ENCODE data around the gene MSLN. TPM values are rescaled to one million over a fixed set of nuclear protein-coding genes. Genes with fewer than 3 reads are reported as not detected.
"Not testable (repeated sequence)": the region's sequence is repeated elsewhere in the genome, so short reads cannot be mapped to it uniquely, and the experiment has no call there.

The MSLN gene
- total RNA-seq, 1 donor from 2014 or later: 1.0 TPM

- H3K4me3 ChIP-seq (ENCODE audit: low read length in 3 of 3): no peak overlapping the region
- H3K9me3 ChIP-seq (ENCODE audit: control insufficient read depth in 3 of 3, low read length in 3 of 3): no peaks in the 10 kb centered on the region
- H3K9ac ChIP-seq (ENCODE audit: low read depth in 1 of 3, low read length in 3 of 3): no peak overlapping the region
- H3K4me1 ChIP-seq (ENCODE audit: control insufficient read depth in 3 of 3, insufficient read depth in 3 of 3, low read length in 3 of 3): peaks cover 8 to 9% (median 9%) of the 10 kb centered on the region in 3 donors
- no peak overlapping the region for H3K27ac ChIP-seq (ENCODE audit: low read depth, low read length)
- H3K36me3 ChIP-seq (ENCODE audit: control insufficient read depth in 3 of 3, insufficient read depth in 3 of 3, low read length in 3 of 3): peaks cover 58 to 61% (median 60%) of the 10 kb centered on the region in 3 donors
- H3K27me3 ChIP-seq (ENCODE audit: control insufficient read depth in 3 of 3, insufficient read depth in 3 of 3, low read length in 3 of 3): no peaks in the 10 kb centered on the region
Observed at GRCh38 chr16:734981-735881, 25.3 kb upstream of the MSLN start.

- Histone ChIP-seq H3K36me3 (ENCODE audit: control insufficient read depth in 3 of 3, insufficient read depth in 3 of 3, low read length in 3 of 3) (peaks cover 58 to 61% (median 59%) of the 10 kb centered on the region in 3 donors), H3K9me3 (ENCODE audit: control insufficient read depth in 3 of 3, low read length in 3 of 3) (no peaks in the 10 kb centered on the region), H3K27ac (ENCODE audit: low read depth, low read length) (no peak overlapping the region), H3K4me3 (ENCODE audit: low read length in 3 of 3) (no peak overlapping the region), H3K27me3 (ENCODE audit: control insufficient read depth in 3 of 3, insufficient read depth in 3 of 3, low read length in 3 of 3) (no peaks in the 10 kb centered on the region), H3K9ac (ENCODE audit: low read depth in 1 of 3, low read length in 3 of 3) (no peak overlapping the region), H3K4me1 (ENCODE audit: control insufficient read depth in 3 of 3, insufficient read depth in 3 of 3, low read length in 3 of 3) (peaks cover 10 to 12% (median 10%) of the 10 kb centered on the region in 3 donors)
Observed at GRCh38 chr16:735982-736453, 24.5 kb upstream of the MSLN start.

- H3K36me3 ChIP-seq (ENCODE audit: control insufficient read depth in 3 of 3, insufficient read depth in 3 of 3, low read length in 3 of 3): peaks cover 53 to 58% (median 55%) of the 10 kb centered on the region in 3 donors
Observed at GRCh38 chr16:736936-737481, 23.5 kb upstream of the MSLN start.

GRCh38 chr16:739560-740458 lies 20.7 kb upstream of the MSLN start:
- no peaks in the 10 kb centered on the region for H3K9me3 ChIP-seq (ENCODE audit: control insufficient read depth in 3 of 3, low read length in 3 of 3)
- H3K4me3 ChIP-seq (ENCODE audit: low read length in 3 of 3): peak overlapping the region; percentile 72 to 86 (median 81)
- peak overlapping the region; percentile 83 to 92 (median 88) for H3K9ac ChIP-seq (ENCODE audit: low read depth in 1 of 3, low read length in 3 of 3)
- no peak overlapping the region for H3K27ac ChIP-seq (ENCODE audit: low read depth, low read length)
- peaks cover 0 to 15% (median 4%) of the 10 kb centered on the region in 3 donors for H3K27me3 ChIP-seq (ENCODE audit: control insufficient read depth in 3 of 3, insufficient read depth in 3 of 3, low read length in 3 of 3)
- peaks cover 13 to 16% (median 14%) of the 10 kb centered on the region in 3 donors for H3K4me1 ChIP-seq (ENCODE audit: control insufficient read depth in 3 of 3, insufficient read depth in 3 of 3, low read length in 3 of 3)
- H3K36me3 ChIP-seq (ENCODE audit: control insufficient read depth in 3 of 3, insufficient read depth in 3 of 3, low read length in 3 of 3): peaks cover 31 to 33% (median 33%) of the 10 kb centered on the region in 3 donors

More at GRCh38 chr16:736936-737481, 23.5 kb upstream of the MSLN start:
- Histone ChIP-seq H3K4me3 (ENCODE audit: low read length in 3 of 3) (no peak overlapping the region), H3K27me3 (ENCODE audit: control insufficient read depth in 3 of 3, insufficient read depth in 3 of 3, low read length in 3 of 3) (peaks cover 0 to under 1% (median 0%) of the 10 kb centered on the region in 3 donors), H3K9me3 (ENCODE audit: control insufficient read depth in 3 of 3, low read length in 3 of 3) (no peaks in the 10 kb centered on the region), H3K4me1 (ENCODE audit: control insufficient read depth in 3 of 3, insufficient read depth in 3 of 3, low read length in 3 of 3) (peaks cover 13 to 16% (median 14%) of the 10 kb centered on the region in 3 donors), H3K9ac (ENCODE audit: low read depth in 1 of 3, low read length in 3 of 3) (no peak overlapping the region), H3K27ac (ENCODE audit: low read depth, low read length) (no peak overlapping the region)

- H3K9ac ChIP-seq (ENCODE audit: low read depth in 1 of 3, low read length in 3 of 3): peak overlapping the region; percentile 83 to 92 (median 88)
- peaks cover 13 to 16% (median 14%) of the 10 kb centered on the region in 3 donors for H3K4me1 ChIP-seq (ENCODE audit: control insufficient read depth in 3 of 3, insufficient read depth in 3 of 3, low read length in 3 of 3)
- no peaks in the 10 kb centered on the region for H3K9me3 ChIP-seq (ENCODE audit: control insufficient read depth in 3 of 3, low read length in 3 of 3)
- peaks cover 25 to 27% (median 27%) of the 10 kb centered on the region in 3 donors for H3K36me3 ChIP-seq (ENCODE audit: control insufficient read depth in 3 of 3, insufficient read depth in 3 of 3, low read length in 3 of 3)
- H3K4me3 ChIP-seq (ENCODE audit: low read length in 3 of 3): peak overlapping the region; percentile 72 to 86 (median 81)
- H3K27ac ChIP-seq (ENCODE audit: low read depth, low read length): peak overlapping the region; percentile 47
- H3K27me3 ChIP-seq (ENCODE audit: control insufficient read depth in 3 of 3, insufficient read depth in 3 of 3, low read length in 3 of 3): peaks cover 0 to 15% (median 4%) of the 10 kb centered on the region in 3 donors
Observed at GRCh38 chr16:740459-740763, 20.1 kb upstream of the MSLN start.

- H3K27ac ChIP-seq (ENCODE audit: low read depth, low read length): peak within 1 kb of the TSS; percentile 47
- H3K27me3 ChIP-seq (ENCODE audit: control insufficient read depth in 3 of 3, insufficient read depth in 3 of 3, low read length in 3 of 3): peaks cover 0 to 15% (median 4%) of the 10 kb centered on the region in 3 donors
- H3K4me3 ChIP-seq (ENCODE audit: low read length in 3 of 3): peak within 1 kb of the TSS; percentile 72 to 86 (median 81)
Observed at GRCh38 chr16:740764-741505, 19.6 kb upstream of the MSLN start, which contains the start of gene CIAO3. CIAO3 (minus strand) TSS chr16:740997; CDS start chr16:740985, 12 bp downstream.

GRCh38 chr16:741986-742629 lies 18.4 kb upstream of the MSLN start:
- Histone ChIP-seq H3K36me3 (ENCODE audit: control insufficient read depth in 3 of 3, insufficient read depth in 3 of 3, low read length in 3 of 3) (peaks cover 10 to 15% (median 10%) of the 10 kb centered on the region in 3 donors), H3K27me3 (ENCODE audit: control insufficient read depth in 3 of 3, insufficient read depth in 3 of 3, low read length in 3 of 3) (peaks cover 0 to 15% (median 4%) of the 10 kb centered on the region in 3 donors), H3K9ac (ENCODE audit: low read depth in 1 of 3, low read length in 3 of 3) (no peak overlapping the region), H3K27ac (ENCODE audit: low read depth, low read length) (no peak overlapping the region), H3K4me3 (ENCODE audit: low read length in 3 of 3) (no peak overlapping the region), H3K4me1 (ENCODE audit: control insufficient read depth in 3 of 3, insufficient read depth in 3 of 3, low read length in 3 of 3) (peaks cover 13 to 16% (median 14%) of the 10 kb centered on the region in 3 donors), H3K9me3 (ENCODE audit: control insufficient read depth in 3 of 3, low read length in 3 of 3) (no peaks in the 10 kb centered on the region)

More at GRCh38 chr16:740764-741505, 19.6 kb upstream of the MSLN start, which contains the start of gene CIAO3:
- Histone ChIP-seq H3K9me3 (ENCODE audit: control insufficient read depth in 3 of 3, low read length in 3 of 3) (no peaks in the 10 kb centered on the region), H3K9ac (ENCODE audit: low read depth in 1 of 3, low read length in 3 of 3) (peak within 1 kb of the TSS; percentile 83 to 92 (median 88)), H3K4me1 (ENCODE audit: control insufficient read depth in 3 of 3, insufficient read depth in 3 of 3, low read length in 3 of 3) (peaks cover 13 to 16% (median 14%) of the 10 kb centered on the region in 3 donors), H3K36me3 (ENCODE audit: control insufficient read depth in 3 of 3, insufficient read depth in 3 of 3, low read length in 3 of 3) (peaks cover 20 to 24% (median 22%) of the 10 kb centered on the region in 3 donors)

GRCh38 chr16:742894-743293 lies 17.6 kb upstream of the MSLN start:
- H3K27ac ChIP-seq (ENCODE audit: low read depth, low read length); H3K36me3 ChIP-seq (ENCODE audit: control insufficient read depth in 3 of 3, insufficient read depth in 3 of 3, low read length in 3 of 3); H3K4me3 ChIP-seq (ENCODE audit: low read length in 3 of 3); H3K9ac ChIP-seq (ENCODE audit: low read depth in 1 of 3, low read length in 3 of 3); H3K9me3 ChIP-seq (ENCODE audit: control insufficient read depth in 3 of 3, low read length in 3 of 3): not testable (repeated sequence)
- H3K4me1 ChIP-seq (ENCODE audit: control insufficient read depth in 3 of 3, insufficient read depth in 3 of 3, low read length in 3 of 3): peaks cover 13 to 16% (median 14%) of the 10 kb centered on the region in 3 donors
- H3K27me3 ChIP-seq (ENCODE audit: control insufficient read depth in 3 of 3, insufficient read depth in 3 of 3, low read length in 3 of 3): peaks cover 0 to 15% (median 4%) of the 10 kb centered on the region in 3 donors
